SK-N-MC (cell line): Measurements from ENCODE around the gene CTNNA3.
"Not testable (repeated sequence)": the region's sequence is repeated elsewhere in the genome, so short reads cannot be mapped to it uniquely, and the experiment has no call there.

ENCODE experiments used
- DNase-seq: peaks from one replicate; pipeline ENCODE4 v3.0.0-alpha.2; 2011; ENCODE audit warnings: low read depth, low spot score
- H3K27ac ChIP-seq: fragments of 200-600 bp; sonication (generic); 2 replicates; pipeline ENCODE4 v1.5.1; 2016; ENCODE audit warnings: mixed run types
- H3K36me3 ChIP-seq: fragments of 200-600 bp; sonication (generic); 2 replicates; pipeline ENCODE4 v1.6.1; 2017; ENCODE audit warnings: antibody characterized with exemption, low read length, mixed read lengths; ENCODE audit not compliant: insufficient read depth
- H3K4me3 ChIP-seq: fragments of 200-600 bp; sonication (generic); 2 replicates; pipeline ENCODE4 v1.5.1; 2016
- H3K9ac ChIP-seq: fragments of 200-600 bp; sonication (generic); 2 replicates; pipeline ENCODE4 v1.8.0; 2017; ENCODE audit warnings: mixed run types, mixed read lengths; ENCODE audit not compliant: insufficient read length
- H3K9me3 ChIP-seq: fragments of 200-600 bp; sonication (generic); 2 replicates; pipeline ENCODE4 v1.6.1; 2017; ENCODE audit warnings: low read depth, mild to moderate bottlenecking, antibody characterized with exemption, low read length, moderate library complexity, mixed read lengths
- EZH2 ChIP-seq: fragments of 200-600 bp; sonication (generic); IDR thresholded peaks from one replicate; pipeline ENCODE4 v1.6.1; 2017; ENCODE audit warnings: antibody characterized with exemption
- FOXP2 ChIP-seq: optimal IDR thresholded peaks from 2 replicates; pipeline ENCODE3; 2011; ENCODE audit warnings: mild to moderate bottlenecking, moderate library complexity; ENCODE audit not compliant: insufficient read depth; ENCODE audit errors: extremely low read length, control extremely low read depth
- POLR2AphosphoS5 ChIP-seq: IDR thresholded peaks from 2 replicates; pipeline ENCODE4 v1.6.1; 2012; ENCODE audit warnings: mild to moderate bottlenecking, low read depth, low read length, borderline replicate concordance

CTNNA3 gene

DNA sequence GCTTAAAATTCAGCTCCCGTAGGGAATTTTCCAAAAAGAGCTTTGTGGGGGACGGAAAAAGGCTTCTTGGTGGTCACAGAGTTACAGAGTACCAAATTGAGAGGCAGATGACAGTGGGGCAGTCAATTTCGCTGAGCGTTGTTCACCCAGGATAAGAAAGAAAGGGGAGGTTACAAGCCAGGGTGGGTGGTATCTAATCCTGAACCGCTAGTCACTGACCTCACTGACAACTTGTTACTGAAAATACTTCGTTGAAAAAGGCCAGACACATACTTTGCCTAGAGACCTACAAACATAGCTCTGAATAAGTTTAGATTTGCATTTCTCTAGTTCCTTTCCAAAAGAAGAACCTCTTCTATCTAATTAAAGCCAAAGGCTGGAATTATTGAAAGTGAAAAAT lies at the start of gene CTNNA3:
Gene CTNNA3 (minus strand): TSS at position 167 of the 400 bp plus-strand sequence.
- Histone ChIP-seq H3K27ac (no peak within 1 kb of the TSS), H3K4me3 (no peak within 1 kb of the TSS), H3K9ac (no peak within 1 kb of the TSS), H3K9me3 (no peaks in the 10 kb centered on the region), H3K36me3 (no peaks in the 10 kb centered on the region)
- no peak for DNase-seq
- no peak for TF ChIP-seq POLR2AphosphoS5
- no peak for TF ChIP-seq FOXP2
- TF ChIP-seq EZH2 = no peak

- H3K4me3 ChIP-seq = no peak overlapping the region
- no peak for TF ChIP-seq EZH2
- TF ChIP-seq POLR2AphosphoS5 = no peak
- TF ChIP-seq FOXP2 = no peak
- H3K9me3 ChIP-seq = no peaks in the 10 kb centered on the region
- H3K9ac ChIP-seq = no peak overlapping the region
- no peaks in the 10 kb centered on the region for H3K36me3 ChIP-seq
- no peak for DNase-seq
- no peak overlapping the region for H3K27ac ChIP-seq
These were observed 39.4 kb upstream of the CTNNA3 start for GRCh38 chr10:67735430-67735829.

GRCh38 chr10:67733511-67733910 lies 37.5 kb upstream of the CTNNA3 start:
- DNase-seq = no peak
- H3K9me3 ChIP-seq = no peaks in the 10 kb centered on the region
- no peak for TF ChIP-seq FOXP2
- no peak for TF ChIP-seq EZH2
- no peak for TF ChIP-seq POLR2AphosphoS5
- H3K27ac ChIP-seq = no peak overlapping the region
- H3K9ac ChIP-seq = no peak overlapping the region
- no peaks in the 10 kb centered on the region for H3K36me3 ChIP-seq
- H3K4me3 ChIP-seq = no peak overlapping the region

DNA sequence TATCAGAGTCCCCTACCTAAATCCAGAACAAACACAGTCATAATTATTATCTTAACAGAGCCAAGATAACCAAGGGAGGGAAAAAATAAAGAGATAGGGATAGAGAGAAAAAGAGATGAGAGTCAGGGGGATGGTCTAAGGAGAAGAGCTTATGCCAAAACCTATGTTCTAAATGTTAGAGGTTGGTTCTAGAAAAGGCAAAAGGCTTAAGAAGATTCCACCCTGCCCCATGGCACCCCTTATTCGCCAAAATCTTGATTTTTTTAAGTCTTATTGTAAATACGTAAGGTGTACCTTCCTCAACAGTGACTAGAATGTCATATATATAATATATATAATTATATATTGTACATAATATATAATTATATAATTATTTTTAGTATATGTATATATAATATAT lies 29.6 kb upstream of the CTNNA3 start:
- H3K27ac ChIP-seq = no peak overlapping the region
- no peak for DNase-seq
- TF ChIP-seq EZH2 (no peak), POLR2AphosphoS5 (no peak), FOXP2 (no peak)
- H3K9me3 ChIP-seq = no peaks in the 10 kb centered on the region
- H3K9ac ChIP-seq = no peak overlapping the region
- H3K36me3 ChIP-seq = no peaks in the 10 kb centered on the region
- no peak overlapping the region for H3K4me3 ChIP-seq

GRCh38 chr10:67723601-67724000 lies 27.6 kb upstream of the CTNNA3 start:
- Histone ChIP-seq H3K4me3 (no peak overlapping the region), H3K9me3 (no peaks in the 10 kb centered on the region), H3K9ac (no peak overlapping the region), H3K36me3 (no peaks in the 10 kb centered on the region), H3K27ac (no peak overlapping the region)
- TF ChIP-seq EZH2 = no peak
- TF ChIP-seq FOXP2 = no peak
- TF ChIP-seq POLR2AphosphoS5 = no peak
- DNase-seq = no peak

DNA sequence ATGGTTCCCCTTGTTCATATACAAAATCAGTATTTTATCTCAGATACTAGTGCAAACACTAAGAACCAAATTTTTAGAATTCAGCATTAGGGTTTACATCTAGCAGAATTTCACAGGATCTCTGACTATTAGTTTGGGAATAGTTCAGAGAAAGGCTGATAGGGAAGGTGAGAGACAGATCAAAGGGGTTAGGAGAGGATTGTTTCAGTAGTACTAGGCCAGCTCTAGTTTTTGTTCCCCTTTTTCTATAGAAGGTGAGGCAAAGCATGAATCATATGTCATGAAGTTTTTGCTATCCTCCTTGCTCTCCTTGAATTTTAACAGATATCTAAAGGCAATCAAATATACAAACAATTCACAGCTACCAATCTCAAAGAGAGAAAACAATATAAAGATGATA lies 26.1 kb upstream of the CTNNA3 start:
- H3K27ac ChIP-seq = no peak overlapping the region
- no peak for DNase-seq
- no peaks in the 10 kb centered on the region for H3K9me3 ChIP-seq
- TF ChIP-seq FOXP2 (no peak), EZH2 (no peak), POLR2AphosphoS5 (no peak)
- H3K9ac ChIP-seq = no peak overlapping the region
- no peaks in the 10 kb centered on the region for H3K36me3 ChIP-seq
- H3K4me3 ChIP-seq = no peak overlapping the region

GRCh38 chr10:67716455-67716854 lies 20.5 kb upstream of the CTNNA3 start:
- H3K9me3 ChIP-seq, H3K36me3 ChIP-seq, H3K27ac ChIP-seq, H3K9ac ChIP-seq, H3K4me3 ChIP-seq, DNase-seq: not testable (repeated sequence)

DNA sequence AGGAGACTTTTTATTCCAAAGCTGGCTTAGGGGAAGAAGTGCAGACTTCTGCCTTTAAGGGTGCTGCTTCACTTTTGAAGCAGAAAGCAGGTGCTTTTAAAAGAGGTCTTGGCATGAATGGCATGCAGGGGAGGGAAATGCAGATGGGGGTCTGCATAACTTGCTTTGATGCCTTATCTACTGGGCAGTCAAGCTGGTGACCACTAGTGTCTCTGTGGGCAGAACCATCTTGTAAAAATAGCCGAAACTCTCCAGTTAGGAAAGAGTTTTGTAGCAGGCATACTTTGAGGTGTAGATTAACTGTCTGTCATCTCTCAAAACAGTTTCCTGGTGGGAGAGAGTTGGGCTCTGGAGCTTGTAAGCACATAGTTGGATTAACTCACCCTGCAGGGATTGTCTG lies 9.9 kb upstream of the CTNNA3 start:
- H3K9ac ChIP-seq = no peak overlapping the region
- DNase-seq = no peak
- TF ChIP-seq POLR2AphosphoS5 (no peak), EZH2 (no peak), FOXP2 (no peak)
- no peak overlapping the region for H3K27ac ChIP-seq
- H3K36me3 ChIP-seq = no peaks in the 10 kb centered on the region
- no peaks in the 10 kb centered on the region for H3K9me3 ChIP-seq
- H3K4me3 ChIP-seq = no peak overlapping the region

DNA sequence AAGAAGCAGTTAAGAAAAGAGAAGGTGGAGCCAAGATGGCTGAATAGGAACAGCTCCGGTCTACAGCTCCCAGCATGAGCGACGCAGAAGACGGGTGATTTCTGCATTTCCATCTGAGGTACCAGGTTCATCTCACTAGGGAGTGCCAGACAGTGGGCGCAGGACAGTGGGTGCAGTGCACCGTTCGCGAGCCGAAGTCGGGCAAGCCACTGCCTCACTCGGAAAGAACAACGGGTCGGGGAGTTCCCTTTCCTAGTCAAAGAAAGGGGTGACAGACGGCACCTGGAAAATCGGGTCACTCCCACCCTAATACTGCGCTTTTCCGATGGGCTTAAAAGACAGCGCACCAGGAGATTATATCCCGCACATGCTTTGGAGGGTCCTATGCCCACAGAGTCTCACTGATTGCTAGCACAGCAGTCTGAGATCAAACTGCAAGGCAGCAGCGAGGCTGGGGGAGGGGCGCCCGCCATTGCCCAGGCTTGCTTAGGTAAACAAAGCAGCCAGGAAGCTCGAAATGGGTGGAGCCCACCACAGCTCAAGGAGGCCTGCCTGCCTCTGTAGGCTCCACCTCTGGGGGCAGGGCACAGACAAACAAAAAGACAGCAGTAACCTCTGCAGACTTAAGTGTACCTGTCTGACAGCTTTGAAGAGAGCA lies 3.7 kb upstream of the CTNNA3 start:
- not testable (repeated sequence) for H3K4me3 ChIP-seq, H3K9me3 ChIP-seq, H3K9ac ChIP-seq, DNase-seq, H3K36me3 ChIP-seq, H3K27ac ChIP-seq

DNA sequence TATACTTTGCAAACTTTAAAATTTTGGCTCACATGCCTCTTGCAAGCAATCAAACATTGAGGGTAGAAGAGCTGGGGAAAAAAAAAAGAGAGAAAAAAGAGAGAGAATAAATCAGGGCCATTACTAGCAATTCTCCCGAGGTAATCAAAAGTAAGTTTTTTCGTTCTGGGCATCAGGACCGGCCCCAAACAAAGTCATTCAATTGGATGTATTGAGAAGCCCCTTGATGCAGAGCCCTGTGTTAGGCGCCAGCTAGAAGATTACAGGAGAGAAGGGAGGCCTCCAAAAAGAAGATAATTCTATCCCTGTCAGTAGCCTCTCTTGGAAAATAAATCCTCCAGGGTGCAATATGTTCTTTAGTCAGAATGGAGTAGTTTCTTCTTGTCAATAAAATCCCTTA lies 2.2 kb upstream of the CTNNA3 start:
- Histone ChIP-seq H3K9ac (no peak overlapping the region), H3K36me3 (no peaks in the 10 kb centered on the region), H3K27ac (no peak overlapping the region), H3K4me3 (no peak overlapping the region), H3K9me3 (no peaks in the 10 kb centered on the region)
- TF ChIP-seq EZH2 (no peak), FOXP2 (no peak), POLR2AphosphoS5 (no peak)
- no peak for DNase-seq
